H1 (cell line): ENCODE results near the gene HPN. TPM values are rescaled to one million over a fixed set of nuclear protein-coding genes. Genes with fewer than 3 reads are reported as not detected.

ENCODE experiments used
- CTCF ChIA-PET: fragments of 300-600 bp; sonication (Branson Sonifier 250); formaldehyde crosslinking; loops from one replicate; lab custom pipeline; 2021; ENCODE audit not compliant: partially characterized antibody; lab: Charles Lee
- POLR2A ChIA-PET: fragments of 300-600 bp; sonication (Branson Sonifier 250); formaldehyde crosslinking; loops from one replicate; lab custom pipeline; 2021; ENCODE audit warnings: inconsistent platforms; ENCODE audit not compliant: partially characterized antibody; lab: Charles Lee
- DNase-seq, 2 experiments: peaks; one replicate each; pipeline versions ENCODE4 v3.0.0 to v3.0.0-alpha.2; 2010 to 2022; ENCODE audit warnings: low spot score in 2 of 2, low read depth in 1 of 2, mixed read lengths in 1 of 2
- FAIRE-seq: peaks from 2 replicates; lab custom pipeline; 2011; peaks lifted over from hg19 to GRCh38; lab: Jason Lieb, UNC
- H2AFZ ChIP-seq: 2 replicates; pipeline ENCODE4 v1.8.1; 2012; ENCODE audit warnings: low read length, inconsistent platforms
- H2AK5ac ChIP-seq: 2 replicates; pipeline ENCODE4 v1.6.1; 2013; ENCODE audit warnings: low read depth, low read length
- H2BK120ac ChIP-seq: replicated peaks from 2 replicates; pipeline ENCODE3; 2013; ENCODE audit warnings: low read depth, low read length, inconsistent platforms
- H2BK12ac ChIP-seq: 2 replicates; pipeline ENCODE4 v1.6.1; 2013; ENCODE audit warnings: low read depth, low read length
- H2BK15ac ChIP-seq: 2 replicates; pipeline ENCODE4 v1.6.1; 2013; ENCODE audit warnings: low read length
- H2BK20ac ChIP-seq: 2 replicates; pipeline ENCODE4 v1.6.1; 2013; ENCODE audit warnings: low read length
- H2BK5ac ChIP-seq: 2 replicates; pipeline ENCODE4 v1.6.1; 2013; ENCODE audit warnings: low read depth, low read length
- H3K14ac ChIP-seq: 2 replicates; pipeline ENCODE4 v1.6.1; 2013; ENCODE audit warnings: inconsistent platforms; ENCODE audit not compliant: insufficient read length
- H3K18ac ChIP-seq: 2 replicates; pipeline ENCODE4 v1.6.1; 2013; ENCODE audit warnings: low read length; ENCODE audit errors: extremely low read depth
- H3K23ac ChIP-seq: 2 replicates; pipeline ENCODE4 v1.6.1; 2013; ENCODE audit warnings: inconsistent platforms; ENCODE audit not compliant: insufficient read length
- H3K23me2 ChIP-seq: 2 replicates; pipeline ENCODE4 v1.6.1; 2013; ENCODE audit warnings: low read depth, low read length
- H3K27ac ChIP-seq: 2 replicates; pipeline ENCODE4 v1.6.1; 2011; ENCODE audit warnings: low read depth, low read length, inconsistent platforms
- H3K27me3 ChIP-seq, 4 experiments: replicated peaks in 1 of 4; 1 replicate in 1 of 4; 2 replicates in 3 of 4; pipeline versions ENCODE4 v1.6.1 to v1.8.1; 2011 to 2013; ENCODE audit warnings: low read length in 3 of 4, mild to moderate bottlenecking in 3 of 4, inconsistent platforms in 2 of 4, mixed read lengths in 2 of 4, moderate library complexity in 1 of 4; ENCODE audit not compliant: control insufficient read depth in 3 of 4, insufficient read depth in 3 of 4; ENCODE audit errors: extremely low read depth in 1 of 4
- H3K36me3 ChIP-seq, 4 experiments: 2 replicates each; pipeline versions ENCODE4 v1.6.1 to v1.8.1; 2011 to 2013; ENCODE audit warnings: mild to moderate bottlenecking in 4 of 4, low read length in 3 of 4, moderate library complexity in 2 of 4, control low read depth in 1 of 4, inconsistent platforms in 1 of 4; ENCODE audit not compliant: insufficient read depth in 4 of 4, control insufficient read depth in 2 of 4
- H3K4ac ChIP-seq: replicated peaks from 2 replicates; pipeline ENCODE3; 2013; ENCODE audit warnings: low read length, low read depth, mixed read lengths, inconsistent platforms; ENCODE audit not compliant: insufficient read length
- H3K4me1 ChIP-seq, 4 experiments: replicated peaks in 1 of 4; 1 replicate in 1 of 4; 2 replicates in 3 of 4; pipeline versions ENCODE4 v1.6.1 to v1.8.1; 2011 to 2013; ENCODE audit warnings: low read length in 3 of 4, inconsistent platforms in 2 of 4, mixed read lengths in 1 of 4; ENCODE audit not compliant: insufficient read depth in 4 of 4, control insufficient read depth in 3 of 4
- H3K4me2 ChIP-seq, 2 experiments: 2 replicates each; pipeline versions ENCODE4 v1.6.1 to v1.8.1; 2011 to 2013; ENCODE audit warnings: low read depth in 2 of 2, low read length in 2 of 2, control low read depth in 1 of 2, inconsistent platforms in 1 of 2, mild to moderate bottlenecking in 1 of 2; ENCODE audit not compliant: insufficient read depth in 1 of 2
- H3K4me3 ChIP-seq, 4 experiments: fragments of 200-600, 300-600 bp in 1 of 4; sonication (generic), shearing (Covaris generic), sonication (Bioruptor Twin) in 1 of 4; 2 replicates each; pipeline versions ENCODE4 v1.5.1 to v1.8.1; 2011 to 2016; ENCODE audit warnings: low read length in 4 of 4, low read depth in 3 of 4, control low read depth in 2 of 4, inconsistent platforms in 2 of 4, mild to moderate bottlenecking in 2 of 4, mixed read lengths in 1 of 4, moderate library complexity in 1 of 4; ENCODE audit not compliant: insufficient read depth in 2 of 4; ENCODE audit errors: extremely low read depth in 1 of 4
- H3K56ac ChIP-seq: replicated peaks from 2 replicates; pipeline ENCODE3; 2013; ENCODE audit warnings: low read depth, mild to moderate bottlenecking, mixed read lengths, low read length, inconsistent platforms; ENCODE audit not compliant: insufficient read length
- H3K79me1 ChIP-seq: 2 replicates; pipeline ENCODE4 v1.6.1; 2013; ENCODE audit warnings: low read depth, low read length, control low read depth
- H3K79me2 ChIP-seq, 2 experiments: 2 replicates each; pipeline versions ENCODE4 v1.6.1 to v1.8.1; 2012 to 2013; ENCODE audit warnings: low read length in 2 of 2, mild to moderate bottlenecking in 2 of 2, inconsistent platforms in 1 of 2; ENCODE audit not compliant: insufficient read depth in 2 of 2, control insufficient read depth in 1 of 2
- H3K9ac ChIP-seq, 4 experiments: replicated peaks in 1 of 4; 1 replicate in 1 of 4; 2 replicates in 3 of 4; pipeline versions ENCODE4 v1.6.1 to v1.8.1; 2011 to 2013; ENCODE audit warnings: low read depth in 3 of 4, low read length in 3 of 4, control low read depth in 2 of 4, mild to moderate bottlenecking in 2 of 4, moderate library complexity in 2 of 4, inconsistent platforms in 1 of 4; ENCODE audit errors: extremely low read depth in 1 of 4
- H3K9me3 ChIP-seq, 2 experiments: 2 replicates each; pipeline versions ENCODE4 v1.6.1 to v1.8.1; 2012 to 2013; ENCODE audit warnings: mild to moderate bottlenecking in 2 of 2, moderate library complexity in 2 of 2, control low read depth in 1 of 2, inconsistent platforms in 1 of 2, low read depth in 1 of 2, low read length in 1 of 2, mixed read lengths in 1 of 2; ENCODE audit not compliant: insufficient read depth in 2 of 2
- H4K20me1 ChIP-seq, 2 experiments: replicated peaks in 1 of 2; 2 replicates each; pipeline versions ENCODE3 to v1.8.1; 2011 to 2013; ENCODE audit warnings: inconsistent platforms in 2 of 2, low read length in 2 of 2, mild to moderate bottlenecking in 1 of 2; ENCODE audit not compliant: insufficient read depth in 2 of 2, control insufficient read depth in 1 of 2
- H4K5ac ChIP-seq: 2 replicates; pipeline ENCODE4 v1.6.1; 2013; ENCODE audit warnings: low read length, low read depth, mixed read lengths, inconsistent platforms; ENCODE audit not compliant: insufficient read length
- H4K8ac ChIP-seq: 2 replicates; pipeline ENCODE4 v1.8.0; 2013; ENCODE audit warnings: mild to moderate bottlenecking, moderate library complexity, low read length, inconsistent platforms; ENCODE audit not compliant: insufficient read depth; ENCODE audit errors: extremely low read depth
- H4K91ac ChIP-seq: replicated peaks from 2 replicates; pipeline ENCODE3; 2013; ENCODE audit warnings: low read length, mixed read lengths, inconsistent platforms; ENCODE audit not compliant: insufficient read length
- BACH1 ChIP-seq: IDR thresholded peaks from 2 replicates; pipeline ENCODE4 v1.6.1; 2012; ENCODE audit warnings: low read length, improper control_type of control experiment
- CEBPB ChIP-seq: IDR thresholded peaks from 2 replicates; pipeline ENCODE4 v1.6.1; 2012; ENCODE audit warnings: low read depth, low read length
- HDAC2 ChIP-seq, 2 experiments: fragments of 300-600 bp in 1 of 2; sonication (generic) in 1 of 2; IDR thresholded peaks; 2 replicates each; pipeline ENCODE4 v1.6.1; 2011 to 2012; ENCODE audit warnings: low read depth in 2 of 2, low read length in 2 of 2, mild to moderate bottlenecking in 2 of 2, moderate library complexity in 2 of 2, borderline replicate concordance in 1 of 2, inconsistent platforms in 1 of 2
- NANOG ChIP-seq: IDR thresholded peaks from 2 replicates; pipeline ENCODE4 v1.6.1; 2011; ENCODE audit warnings: low read length, low read depth, mild to moderate bottlenecking, inconsistent platforms; ENCODE audit not compliant: insufficient read depth, poor library complexity, severe bottlenecking
- WGBS, 2 experiments: shearing (Covaris generic) in 1 of 2; methylation state at CpG; one replicate each; pipeline versions ENCODE4 v1.1.6 to v1.1.7; 2013 to 2015; ENCODE audit warnings: low lambda C conversion rate in 2 of 2, mixed read lengths in 2 of 2, inconsistent platforms in 1 of 2, low coverage in 1 of 2, missing lambda C conversion rate in 1 of 2; ENCODE audit not compliant: insufficient replicate concordance in 2 of 2, insufficient coverage in 1 of 2, insufficient read length in 1 of 2; ENCODE audit errors: extremely low coverage in 1 of 2, missing lambda C conversion rate in 1 of 2; 5-methylcytosine and 5-hydroxymethylcytosine counted together
- polyA plus RNA-seq, 7 experiments: library from polyadenylated mRNA; depleted of rRNA in 3 of 7; stranded (reverse) in 5 of 7; unstranded in 2 of 7; fragments of >200 nt in 5 of 7; fragments of 200-250 nt in 2 of 7; gene quantifications; 1 replicate in 5 of 7; 2 replicates in 1 of 7; 4 replicates in 1 of 7; pipeline versions ENCODE4 v1.2.1 to v1.2.3, GENCODE V29; 2011 to 2013; ENCODE audit warnings: missing spikeins in 2 of 7, mixed read lengths in 2 of 7
- total RNA-seq: library from RNA; stranded (reverse); fragmentation: NEBNext Ultra II Directional; extraction: Animal tissue kit (Norgen Biotek cat#: 25700); gene quantifications from 2 replicates; pipeline ENCODE4 v1.2.1, GENCODE V29; 2021
- TF ChIP-seq, protein P1 (sequence below): IDR thresholded peaks from 2 replicates; pipeline ENCODE4 v1.6.1; 2011; ENCODE audit warnings: low read depth, mild to moderate bottlenecking, low read length; ENCODE audit not compliant: insufficient read depth

Gene HPN
- total and polyA plus RNA-seq, 2 of the 8 experiments (the other 6 are each of a cell fraction or from before 2014, with no cell fraction given) = 14.7 to 33.7 TPM

- no peak overlapping the region for H2AFZ ChIP-seq
- no peak overlapping the region for H3K14ac ChIP-seq
- no peak overlapping the region for H3K18ac ChIP-seq
- no peak for FAIRE-seq
- H4K20me1 ChIP-seq = peaks cover 0 to 7% of the 10 kb centered on the region in 2 experiments
- no peaks in the 10 kb centered on the region; a peak in 1 of 7 replicates for H3K27me3 ChIP-seq
- no peaks in the 10 kb centered on the region for H3K79me1 ChIP-seq
- H3K9ac ChIP-seq = no peak overlapping the region
- no peak overlapping the region for H2BK20ac ChIP-seq
- no peaks in the 10 kb centered on the region for H3K79me2 ChIP-seq
- no peak overlapping the region for H3K23ac ChIP-seq
- H4K8ac ChIP-seq = no peak overlapping the region
- CTCF ChIA-PET = interaction anchor here (0.6 to 1.7 kb wide), 4 partner anchors 41 to 269 kb away, joined by 3 to 5 read pairs (median 3); no protein-coding TSS in a partner anchor
- H3K4ac ChIP-seq = no peak overlapping the region
- H2BK15ac ChIP-seq = no peak overlapping the region
- peaks cover 0 to 4% (median 1%) of the 10 kb centered on the region in 4 experiments; a peak in 2 of 7 replicates for H3K4me1 ChIP-seq
- no peak overlapping the region for H3K27ac ChIP-seq
- no peak overlapping the region for H2AK5ac ChIP-seq
- H3K56ac ChIP-seq = no peak overlapping the region
- no peak overlapping the region for H3K4me2 ChIP-seq
- H4K5ac ChIP-seq = no peak overlapping the region
- no peak overlapping the region for H4K91ac ChIP-seq
- POLR2A ChIA-PET = no interaction called here
- 63% methylated on average over 5 of the region's 5 CpGs; no CpG with 5 or more reads in 1 of the 2 experiments for WGBS, 2 experiments
- no peak overlapping the region for H2BK12ac ChIP-seq
- H3K9me3 ChIP-seq = no peaks in the 10 kb centered on the region
- no peaks in the 10 kb centered on the region for H3K36me3 ChIP-seq
- DNase-seq = no peak
- H3K4me3 ChIP-seq = no peak overlapping the region
- H3K23me2 ChIP-seq = peaks cover 7% of the 10 kb centered on the region; the same call in 1 of the 2 replicates
- H2BK5ac ChIP-seq = no peak overlapping the region
- H2BK120ac ChIP-seq = no peak overlapping the region
- TF ChIP-seq BACH1 (no peak), HDAC2 (IDR thresholded peaks at IDR 0.05; ENCODE audit: borderline replicate concordance in 1 of 2, low read depth in 2 of 2, low read length in 2 of 2) (no peak), NANOG (no peak), CEBPB (no peak)
- TF ChIP-seq, protein P1, sequence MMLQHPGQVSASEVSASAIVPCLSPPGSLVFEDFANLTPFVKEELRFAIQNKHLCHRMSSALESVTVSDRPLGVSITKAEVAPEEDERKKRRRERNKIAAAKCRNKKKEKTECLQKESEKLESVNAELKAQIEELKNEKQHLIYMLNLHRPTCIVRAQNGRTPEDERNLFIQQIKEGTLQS = no peak
Observed at GRCh38 chr19:35107545-35107944, 66.0 kb downstream of the HPN start.
